Natural killer cell (primary cell): Measurements from ENCODE around the gene CITED4. TPM values are rescaled to one million over a fixed set of nuclear protein-coding genes. Genes with fewer than 3 reads are reported as not detected.

Source experiments
- ATAC-seq, 3 donors: fragments of 150-1000 bp in 2 of 3; fragments of 200-7000 bp in 1 of 3; cut with Tn5 transposase; 1 replicate in 1 of 3; 2 replicates in 2 of 3; pipeline ENCODE4 v1.10.0; 2021; ENCODE audit warnings: mild to moderate bottlenecking in 2 of 3, moderate library complexity in 2 of 3
- DNase-seq, 2 donors: peaks; one replicate each; pipeline versions ENCODE4 v3.0.0 to v3.0.0-alpha.2; 2013 to 2021; ENCODE audit warnings: mixed read lengths in 1 of 2
- H3K27ac ChIP-seq: one replicate; pipeline ENCODE4 v1.5.1; 2013; ENCODE audit warnings: mild to moderate bottlenecking, low read length
- H3K27me3 ChIP-seq: one replicate; pipeline ENCODE4 v1.6.1; 2013; ENCODE audit warnings: low read length; ENCODE audit not compliant: control insufficient read depth, insufficient read depth
- H3K36me3 ChIP-seq: one replicate; pipeline ENCODE4 v1.6.1; 2013; ENCODE audit warnings: low read length; ENCODE audit not compliant: control insufficient read depth, insufficient read depth
- H3K4me1 ChIP-seq: one replicate; pipeline ENCODE4 v1.6.1; 2013; ENCODE audit warnings: low read length; ENCODE audit not compliant: control insufficient read depth, insufficient read depth
- H3K4me3 ChIP-seq: one replicate; pipeline ENCODE4 v1.5.1; 2013; ENCODE audit warnings: low read length
- H3K9me3 ChIP-seq: one replicate; pipeline ENCODE4 v1.6.1; 2013; ENCODE audit warnings: low read length; ENCODE audit not compliant: control insufficient read depth, insufficient read depth
- H3K27ac Mint-ChIP-seq, 2 donors: one replicate each; pipeline ENCODE4 v1.8.0; 2022; ENCODE audit warnings: mild to moderate bottlenecking in 2 of 2, mixed read lengths in 2 of 2, moderate library complexity in 1 of 2
- H3K27me3 Mint-ChIP-seq, 2 donors: one replicate each; pipeline ENCODE4 v1.8.0; 2022; ENCODE audit warnings: low read depth in 2 of 2, mixed read lengths in 2 of 2
- H3K36me3 Mint-ChIP-seq: one replicate; pipeline ENCODE4 v1.8.0; 2022; ENCODE audit warnings: mixed read lengths
- H3K4me1 Mint-ChIP-seq, 2 donors: one replicate each; pipeline ENCODE4 v1.8.0; 2022; ENCODE audit warnings: mixed read lengths in 2 of 2
- H3K4me3 Mint-ChIP-seq: one replicate; pipeline ENCODE4 v1.8.0; 2022; ENCODE audit warnings: mild to moderate bottlenecking, moderate library complexity, mixed read lengths
- H3K9me3 Mint-ChIP-seq, 2 donors: one replicate each; pipeline ENCODE4 v1.8.0; 2022; ENCODE audit warnings: mixed read lengths in 2 of 2
- WGBS: methylation state at CpG from one replicate; pipeline ENCODE4 v1.1.7; 2013; ENCODE audit warnings: missing lambda C conversion rate; ENCODE audit not compliant: insufficient coverage; 5-methylcytosine and 5-hydroxymethylcytosine counted together
- intact Hi-C: fragments of 100-400 bp; cut with micrococcal nuclease; formaldehyde crosslinking; loops from one replicate; pipeline ENCODE4 v1.14.2; 2022
- total RNA-seq, 4 donors: library from RNA; stranded (reverse); fragments of 120-200 nt in 1 of 4; gene quantifications; one replicate each; pipeline versions ENCODE4 v1.2.3 to v1.2.4, GENCODE V29; 2013 to 2022
- TF ChIP-seq, protein P1 (sequence below): fragments of 200-600 bp; IDR thresholded peaks from one replicate; pipeline ENCODE4 v1.8.0; 2022; ENCODE audit warnings: antibody characterized with exemption

CITED4 gene
- total RNA-seq, 3 donors from 2014 or later (not counting 1 experiment from before 2014, with no cell fraction given), result 3.5 to 7.7 (median 4.9) TPM

GRCh38 chr1:40815420-40815819 lies 46.7 kb downstream of the CITED4 start:
- Mint-ChIP-seq H3K27me3 (peaks cover 5 to 6% of the 10 kb centered on the region in 2 donors), H3K4me1 (peaks cover 0 to 13% of the 10 kb centered on the region in 2 donors), H3K9me3 (no peaks in the 10 kb centered on the region), H3K27ac (no peak overlapping the region), H3K4me3 (no peak overlapping the region), H3K36me3 (no peaks in the 10 kb centered on the region)
- no peaks in the 10 kb centered on the region for H3K9me3 ChIP-seq
- DNase-seq (no peak), ATAC-seq (no peak)
- no peaks in the 10 kb centered on the region for H3K36me3 ChIP-seq
- H3K27ac ChIP-seq, result no peak overlapping the region
- TF ChIP-seq, protein P1, sequence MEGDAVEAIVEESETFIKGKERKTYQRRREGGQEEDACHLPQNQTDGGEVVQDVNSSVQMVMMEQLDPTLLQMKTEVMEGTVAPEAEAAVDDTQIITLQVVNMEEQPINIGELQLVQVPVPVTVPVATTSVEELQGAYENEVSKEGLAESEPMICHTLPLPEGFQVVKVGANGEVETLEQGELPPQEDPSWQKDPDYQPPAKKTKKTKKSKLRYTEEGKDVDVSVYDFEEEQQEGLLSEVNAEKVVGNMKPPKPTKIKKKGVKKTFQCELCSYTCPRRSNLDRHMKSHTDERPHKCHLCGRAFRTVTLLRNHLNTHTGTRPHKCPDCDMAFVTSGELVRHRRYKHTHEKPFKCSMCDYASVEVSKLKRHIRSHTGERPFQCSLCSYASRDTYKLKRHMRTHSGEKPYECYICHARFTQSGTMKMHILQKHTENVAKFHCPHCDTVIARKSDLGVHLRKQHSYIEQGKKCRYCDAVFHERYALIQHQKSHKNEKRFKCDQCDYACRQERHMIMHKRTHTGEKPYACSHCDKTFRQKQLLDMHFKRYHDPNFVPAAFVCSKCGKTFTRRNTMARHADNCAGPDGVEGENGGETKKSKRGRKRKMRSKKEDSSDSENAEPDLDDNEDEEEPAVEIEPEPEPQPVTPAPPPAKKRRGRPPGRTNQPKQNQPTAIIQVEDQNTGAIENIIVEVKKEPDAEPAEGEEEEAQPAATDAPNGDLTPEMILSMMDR, result no peak
- no peaks in the 10 kb centered on the region for H3K27me3 ChIP-seq
- 77% methylated on average over 9 of the region's 9 CpGs for WGBS
- H3K4me1 ChIP-seq, result peaks cover 21% of the 10 kb centered on the region
- H3K4me3 ChIP-seq, result no peak overlapping the region
- intact Hi-C loops, result no loop called here

Other genes with a start within 250 kb of the CITED4 start
- 1 to 10 TPM in 2 of 3 donors, under 1 TPM in 1; 0.56 to 2.1 (median 1.1) TPM for gene RIMS3, start 196.7 kb downstream of the CITED4 start, total RNA-seq
- gene NFYC, start 170.7 kb downstream of the CITED4 start, total RNA-seq, result 10 to 100 TPM; 38.7 to 60.4 (median 48.5) TPM
- under 1 TPM; 0.14 to 0.45 (median 0.35) TPM for gene KCNQ4, start 78.6 kb downstream of the CITED4 start, total RNA-seq
- 100 to 1,000 TPM in 1 of 3 donors, 10 to 100 TPM in 2; 90.5 to 128 (median 99.0) TPM for gene CTPS1, start 117.3 kb upstream of the CITED4 start, total RNA-seq
- gene SLFNL1, start 159.4 kb upstream of the CITED4 start, total RNA-seq, result under 1 TPM; 0.09 to 0.18 (median 0.09) TPM